Esophagus muscularis mucosa (tissue), 4 donors: ENCODE measurements around the gene ANKS1A. TPM values are rescaled to one million over a fixed set of nuclear protein-coding genes. Genes with fewer than 3 reads are reported as not detected.
"Not testable (repeated sequence)": the region's sequence is repeated elsewhere in the genome, so short reads cannot be mapped to it uniquely, and the experiment has no call there.

ENCODE experiments used
- DNase-seq: peaks from one replicate; pipeline ENCODE4 v3.0.0-alpha.2; 2017; ENCODE audit errors: extremely low spot score
- H3K27ac ChIP-seq, 4 donors: fragments of 200-600 bp; sonication (generic); replicated peaks in 1 of 4; 1 replicate in 3 of 4; 2 replicates in 1 of 4; pipeline ENCODE4 v1.5.1; 2016 to 2019; ENCODE audit warnings: mild to moderate bottlenecking in 1 of 4
- H3K27me3 ChIP-seq, 4 donors: fragments of 200-600 bp; sonication (generic); one replicate each; pipeline versions ENCODE4 v1.5.1 to v1.6.0; 2016 to 2019
- H3K36me3 ChIP-seq, 4 donors: fragments of 200-600 bp; sonication (generic); one replicate each; pipeline ENCODE4 v1.5.1; 2016 to 2019
- H3K4me1 ChIP-seq, 4 donors: fragments of 200-600 bp; sonication (generic); one replicate each; pipeline ENCODE4 v1.5.1; 2016 to 2019
- H3K4me3 ChIP-seq, 4 donors: fragments of 200-600 bp; sonication (generic); 1 replicate in 2 of 4; 2 replicates in 2 of 4; pipeline ENCODE4 v1.5.1; 2016 to 2019; ENCODE audit warnings: mild to moderate bottlenecking in 4 of 4, moderate library complexity in 1 of 4
- H3K9me3 ChIP-seq, 4 donors: fragments of 200-600 bp; sonication (generic); 1 replicate in 3 of 4; 2 replicates in 1 of 4; pipeline ENCODE4 v1.5.1; 2016 to 2019
- CTCF ChIP-seq, 3 experiments: fragments of 200-600 bp in 2 of 3; fragments of 450-650 bp in 1 of 3; sonication (generic) in 2 of 3; IDR thresholded peaks; one replicate each; pipeline ENCODE4 v1.5.1; 2017 to 2019; ENCODE audit warnings: antibody characterized with exemption in 3 of 3, mild to moderate bottlenecking in 2 of 3, moderate library complexity in 1 of 3
- EP300 ChIP-seq: sonication (generic); formaldehyde crosslinking; IDR thresholded peaks from one replicate; pipeline ENCODE4 v1.6.1; 2017; ENCODE audit warnings: antibody characterized with exemption
- POLR2A ChIP-seq: fragments of 450-650 bp; IDR thresholded peaks from one replicate; pipeline ENCODE4 v1.6.1; 2017; ENCODE audit warnings: antibody characterized with exemption, moderate library complexity, mild to moderate bottlenecking, low read depth
- POLR2AphosphoS5 ChIP-seq, 2 donors: sonication (generic); formaldehyde crosslinking; IDR thresholded peaks; one replicate each; pipeline ENCODE4 v1.6.1; 2017; ENCODE audit warnings: antibody characterized with exemption in 2 of 2
- WGBS: methylation state at CpG from one replicate; pipeline ENCODE4 v1.1.5; 2018; 5-methylcytosine and 5-hydroxymethylcytosine counted together
- intact Hi-C: fragments of 100-400 bp; cut with DNase I; formaldehyde crosslinking; loops from one replicate; pipeline ENCODE4 v1.15.1; 2023
- total RNA-seq, 4 donors: library from RNA; depleted of rRNA; stranded (reverse); fragments of >200 nt; gene quantifications; one replicate each; pipeline versions ENCODE4 v1.1.0 to v1.2.1, GENCODE V29; 2016

ANKS1A gene
- total RNA-seq, 4 donors from 2014 or later, result 68.3 to 132 (median 98.7) TPM

DNA sequence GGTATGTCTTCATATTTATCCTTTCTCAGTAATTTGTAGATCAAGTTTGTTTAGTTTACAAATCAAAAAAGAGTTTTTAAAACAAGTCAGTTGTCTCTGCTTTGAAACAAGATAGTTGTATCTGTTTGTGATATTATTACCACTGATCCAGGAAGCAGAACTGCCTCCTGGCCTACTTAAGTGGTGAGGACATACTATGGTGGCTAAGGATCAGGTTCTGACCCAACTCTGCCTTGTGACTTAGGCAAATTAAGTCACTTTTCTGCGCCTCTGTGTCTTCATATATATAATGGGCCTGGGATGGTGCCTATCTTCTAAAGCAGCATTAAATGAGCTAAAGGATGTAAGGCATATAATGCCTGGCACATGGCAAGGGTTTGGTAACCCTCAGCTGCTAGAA, 8.7 kb downstream of the ANKS1A start:
- Histone ChIP-seq H3K4me1 (peaks cover 0 to 11% (median 3%) of the 10 kb centered on the region in 4 donors), H3K27ac (no peak overlapping the region), H3K27me3 (no peaks in the 10 kb centered on the region), H3K36me3 (peaks cover 0 to 4% (median 0%) of the 10 kb centered on the region in 4 donors), H3K4me3 (no peak overlapping the region), H3K9me3 (no peaks in the 10 kb centered on the region)
- no peak for DNase-seq
- intact Hi-C loops, result no loop called here
- no peak for TF ChIP-seq CTCF (IDR thresholded peaks at IDR 0.05)
- WGBS, result 100% methylated on average over 1 of the region's 1 CpG

DNA sequence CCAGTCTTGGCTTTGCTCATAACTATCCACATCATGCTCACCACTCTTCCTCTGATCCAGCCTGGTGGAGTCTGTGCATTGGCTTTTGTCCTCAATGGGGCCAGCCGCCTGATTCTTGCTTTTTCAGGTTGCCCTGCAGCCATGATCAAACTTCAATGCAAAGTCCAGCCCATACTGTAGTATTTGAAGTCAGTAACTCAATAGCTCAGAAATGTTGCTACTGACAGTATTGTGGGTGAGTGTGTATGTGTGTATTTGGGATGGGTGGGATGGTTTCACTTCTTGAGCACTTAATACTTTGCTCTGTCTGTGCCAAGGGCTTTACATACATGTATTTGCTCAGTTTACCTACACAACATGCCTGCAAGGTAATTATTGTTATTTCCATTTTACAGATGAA, 10.7 kb downstream of the ANKS1A start:
- H3K9me3 ChIP-seq, DNase-seq, intact Hi-C loops, H3K27me3 ChIP-seq, H3K4me3 ChIP-seq, H3K36me3 ChIP-seq, H3K4me1 ChIP-seq, H3K27ac ChIP-seq: not testable (repeated sequence)
- 100% methylated on average over 1 of the region's 1 CpG for WGBS

GRCh38 chr6:34900321-34901031, 11.4 kb downstream of the ANKS1A start:
- 78% methylated on average over 4 of the region's 4 CpGs for WGBS
- intact Hi-C loops, result no loop called here
- no peak for TF ChIP-seq POLR2AphosphoS5 (IDR thresholded peaks at IDR 0.05)

GRCh38 chr6:34901930-34902329, 12.9 kb downstream of the ANKS1A start:
- no peak for TF ChIP-seq POLR2A
- no peak for TF ChIP-seq CTCF (IDR thresholded peaks at IDR 0.05)
- TF ChIP-seq EP300, result no peak
- no peak for TF ChIP-seq POLR2AphosphoS5 (IDR thresholded peaks at IDR 0.05)

More at GRCh38 chr6:34900321-34901031, 11.4 kb downstream of the ANKS1A start:
- no peak overlapping the region for H3K27ac ChIP-seq
- H3K9me3 ChIP-seq, result no peaks in the 10 kb centered on the region
- DNase-seq, result no peak
- H3K27me3 ChIP-seq, result no peaks in the 10 kb centered on the region
- H3K4me1 ChIP-seq, result peaks cover 0 to 7% (median 3%) of the 10 kb centered on the region in 4 donors
- H3K4me3 ChIP-seq, result no peak overlapping the region
- H3K36me3 ChIP-seq, result peaks cover 0 to 4% (median 0%) of the 10 kb centered on the region in 4 donors

GRCh38 chr6:34904990-34905613, 16.0 kb downstream of the ANKS1A start:
- TF ChIP-seq EP300, result no peak
- TF ChIP-seq CTCF (IDR thresholded peaks at IDR 0.05), result no peak
- TF ChIP-seq POLR2A, result no peak
- TF ChIP-seq POLR2AphosphoS5 (IDR thresholded peaks at IDR 0.05), result no peak
- DNase-seq, result no peak
- Histone ChIP-seq H3K36me3 (no peaks in the 10 kb centered on the region), H3K9me3 (no peaks in the 10 kb centered on the region), H3K4me1 (no peaks in the 10 kb centered on the region), H3K4me3 (no peak overlapping the region), H3K27me3 (no peaks in the 10 kb centered on the region), H3K27ac (no peak overlapping the region)
- WGBS, result 84% methylated on average over 5 of the region's 5 CpGs
- intact Hi-C loops, result no loop called here

More at GRCh38 chr6:34901930-34902329, 12.9 kb downstream of the ANKS1A start:
- Histone ChIP-seq H3K9me3 (no peaks in the 10 kb centered on the region), H3K27me3 (no peaks in the 10 kb centered on the region), H3K36me3 (no peaks in the 10 kb centered on the region), H3K4me1 (peaks cover 0 to 7% (median 3%) of the 10 kb centered on the region in 4 donors), H3K27ac (no peak overlapping the region), H3K4me3 (no peak overlapping the region)
- intact Hi-C loops, result no loop called here
- DNase-seq, result no peak
- 97% methylated on average over 5 of the region's 5 CpGs for WGBS
